ENCODE data around the gene ANKLE1. TPM values are rescaled to one million over a fixed set of nuclear protein-coding genes. Genes with fewer than 3 reads are reported as not detected.
A peak's percentile ranks its signal among the peaks of the same experiment; 100 is the strongest.

Gene ANKLE1
- total RNA-seq, 1 experiment from 2014 or later, result 16.5 TPM

DNA sequence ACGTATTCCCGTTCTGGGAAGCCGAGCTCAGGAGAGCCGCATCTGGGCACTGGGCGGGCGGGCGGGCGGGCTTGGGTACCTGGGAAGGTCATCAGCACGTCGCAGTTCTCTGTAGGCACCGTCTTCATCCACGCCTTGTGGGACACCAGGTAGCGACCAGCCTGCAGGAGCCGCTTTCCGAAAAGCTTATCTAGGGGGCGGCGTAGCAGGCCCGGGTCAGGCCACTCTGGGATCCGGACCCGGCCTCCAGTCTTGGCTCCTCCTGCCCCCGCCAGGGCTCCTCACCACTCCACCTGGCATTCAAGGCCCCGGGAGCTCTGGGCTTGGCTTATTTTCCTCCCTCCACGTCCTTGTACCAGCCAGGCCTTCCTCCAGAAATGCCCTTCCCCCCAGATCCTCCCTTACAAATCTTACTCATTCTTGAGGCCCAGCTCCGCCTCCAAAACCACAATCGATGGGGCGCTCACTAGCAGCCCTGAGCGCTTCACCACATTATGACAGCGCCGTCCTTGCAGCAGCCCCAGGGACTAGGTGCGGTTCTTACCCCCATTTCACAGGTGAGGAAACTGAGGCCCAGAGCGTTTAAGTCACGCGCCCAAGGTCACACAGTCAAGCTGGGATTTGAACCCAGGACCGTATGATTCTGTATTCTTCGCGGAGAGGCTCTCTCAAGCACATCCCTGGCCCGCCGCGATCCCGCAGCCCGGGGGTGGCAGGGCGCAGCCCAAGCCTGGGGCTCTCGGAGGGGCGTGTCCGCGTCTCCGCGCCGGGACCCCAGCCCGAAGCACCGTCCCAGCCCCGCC, 52.1 kb downstream of the ANKLE1 start:
- peak overlapping the region in 2 of 3 experiments; percentile 49 to 77; a peak in 3 of 7 replicates for H3K27ac Mint-ChIP-seq
- H3K23me2 ChIP-seq (ENCODE audit: insufficient read length, low read depth, low read length, poor library complexity, severe bottlenecking), result peaks cover 21% of the 10 kb centered on the region

More for the DNA sequence above, 52.1 kb downstream of the ANKLE1 start:
- peak; percentile 68 for DNase-seq
- Histone ChIP-seq H4K20me1 (ENCODE audit: control insufficient read depth, insufficient read depth, insufficient read length) (no peaks in the 10 kb centered on the region), H4K5ac (ENCODE audit: insufficient read length, low read depth, low read length) (no peak overlapping the region), H4K91ac (ENCODE audit: insufficient read length, low read depth, low read length) (no peak overlapping the region), H2BK120ac (ENCODE audit: low read depth, low read length, poor library complexity, severe bottlenecking) (no peak overlapping the region), H3K14ac (ENCODE audit: insufficient read depth, low read length) (no peak overlapping the region; the same call in 1 of the 2 replicates), H3K23ac (ENCODE audit: insufficient read length, low read depth, low read length) (no peak overlapping the region), H3K9me3 (ENCODE audit: control insufficient read depth, low read depth, low read length) (no peaks in the 10 kb centered on the region), H3K4me2 (ENCODE audit: insufficient read depth, insufficient read length, low read length) (peak overlapping the region; percentile 74), H3K18ac (ENCODE audit: insufficient read length, low read depth, low read length) (no peak overlapping the region), H3T11ph (ENCODE audit: low read length) (no peak overlapping the region), H3K4me1 (ENCODE audit: insufficient read depth, low read length) (peaks cover 2% of the 10 kb centered on the region; the same call in 1 of the 2 replicates), H2AFZ (ENCODE audit: low read length) (no peak overlapping the region), H3K79me2 (ENCODE audit: insufficient read depth, low read length) (no peaks in the 10 kb centered on the region), H2BK5ac (ENCODE audit: insufficient read length, low read length) (no peak overlapping the region), H3K56ac (ENCODE audit: insufficient read length, low read depth, low read length) (no peak overlapping the region), H2BK12ac (ENCODE audit: insufficient read length, low read depth, low read length) (no peak overlapping the region), H3K79me1 (ENCODE audit: insufficient read depth, low read depth, low read length, poor library complexity, severe bottlenecking) (no peaks in the 10 kb centered on the region), H2BK20ac (ENCODE audit: low read depth, low read length, poor library complexity, severe bottlenecking) (no peak overlapping the region), H3K9ac (ENCODE audit: extremely low read depth, insufficient read length, low read length) (peak overlapping the region; percentile 40), H3K4ac (ENCODE audit: low read depth, low read length) (no peak overlapping the region), H3K27ac (ENCODE audit: insufficient read length, low read depth, low read length) (no peak overlapping the region), H2BK15ac (ENCODE audit: low read depth, low read length) (no peak overlapping the region), H2AK5ac (ENCODE audit: insufficient read length, low read length) (no peak overlapping the region), H4K8ac (replicated peaks; ENCODE audit: insufficient read length, low read depth, low read length) (no peak overlapping the region), H3K27me3 (ENCODE audit: insufficient read depth, low read length) (no peaks in the 10 kb centered on the region)
- no CpG with 5 or more reads among the region's 52 CpGs for WGBS (ENCODE audit: extremely low coverage, insufficient read length, low lambda C conversion rate)
- Mint-ChIP-seq H3K9me3 (no peaks in the 10 kb centered on the region; a peak in 1 of 5 replicates), H3K4me1 (peaks cover 15 to 38% of the 10 kb centered on the region in 2 experiments), H3K36me3 (ENCODE audit: insufficient read depth in 1 of 3, low read depth in 3 of 3) (peaks cover 11 to 32% (median 26%) of the 10 kb centered on the region in 3 experiments), H3K4me3 (peak overlapping the region; percentile 67 to 87), H3K27me3 (ENCODE audit: low read depth) (peaks cover 6% of the 10 kb centered on the region)
- TF ChIP-seq, protein P1, sequence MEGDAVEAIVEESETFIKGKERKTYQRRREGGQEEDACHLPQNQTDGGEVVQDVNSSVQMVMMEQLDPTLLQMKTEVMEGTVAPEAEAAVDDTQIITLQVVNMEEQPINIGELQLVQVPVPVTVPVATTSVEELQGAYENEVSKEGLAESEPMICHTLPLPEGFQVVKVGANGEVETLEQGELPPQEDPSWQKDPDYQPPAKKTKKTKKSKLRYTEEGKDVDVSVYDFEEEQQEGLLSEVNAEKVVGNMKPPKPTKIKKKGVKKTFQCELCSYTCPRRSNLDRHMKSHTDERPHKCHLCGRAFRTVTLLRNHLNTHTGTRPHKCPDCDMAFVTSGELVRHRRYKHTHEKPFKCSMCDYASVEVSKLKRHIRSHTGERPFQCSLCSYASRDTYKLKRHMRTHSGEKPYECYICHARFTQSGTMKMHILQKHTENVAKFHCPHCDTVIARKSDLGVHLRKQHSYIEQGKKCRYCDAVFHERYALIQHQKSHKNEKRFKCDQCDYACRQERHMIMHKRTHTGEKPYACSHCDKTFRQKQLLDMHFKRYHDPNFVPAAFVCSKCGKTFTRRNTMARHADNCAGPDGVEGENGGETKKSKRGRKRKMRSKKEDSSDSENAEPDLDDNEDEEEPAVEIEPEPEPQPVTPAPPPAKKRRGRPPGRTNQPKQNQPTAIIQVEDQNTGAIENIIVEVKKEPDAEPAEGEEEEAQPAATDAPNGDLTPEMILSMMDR (conservative IDR thresholded peaks at IDR 0.05), result peak; percentile 37; the same call in 2 of the 3 replicates

Measured in H9 (cell line).